Upper lobe of right lung (tissue), 1 donor: ENCODE data around the gene PLEKHM3. TPM values are rescaled to one million over a fixed set of nuclear protein-coding genes. Genes with fewer than 3 reads are reported as not detected.
A peak's percentile ranks its signal among the peaks of the same experiment; 100 is the strongest.
"Not testable (repeated sequence)": the region's sequence is repeated elsewhere in the genome, so short reads cannot be mapped to it uniquely, and the experiment has no call there.

ENCODE experiments used
- ATAC-seq: fragments of 200-7000 bp; cut with Tn5 transposase; one replicate; pipeline ENCODE4 v1.9.1; 2020; ENCODE audit warnings: mild to moderate bottlenecking, moderate library complexity
- DNase-seq: peaks from one replicate; pipeline ENCODE4 v3.0.0-alpha.2; 2020
- H3K27ac ChIP-seq: fragments of 200-600 bp; one replicate; pipeline ENCODE4 v1.8.0; 2022
- H3K27me3 ChIP-seq: fragments of 200-600 bp; one replicate; pipeline ENCODE4 v1.8.0; 2022; ENCODE audit warnings: mild to moderate bottlenecking
- H3K36me3 ChIP-seq: fragments of 200-600 bp; one replicate; pipeline ENCODE4 v1.8.0; 2022
- H3K4me1 ChIP-seq: fragments of 200-600 bp; one replicate; pipeline ENCODE4 v1.8.0; 2022
- H3K4me3 ChIP-seq: fragments of 200-600 bp; one replicate; pipeline ENCODE4 v1.8.0; 2022; ENCODE audit warnings: mild to moderate bottlenecking
- H3K9me3 ChIP-seq: fragments of 200-600 bp; one replicate; pipeline ENCODE4 v1.8.0; 2022
- CTCF ChIP-seq: fragments of 200-600 bp; IDR thresholded peaks from one replicate; pipeline ENCODE4 v1.8.0; 2022; ENCODE audit warnings: antibody characterized with exemption
- intact Hi-C: fragments of 100-400 bp; cut with DNase I; formaldehyde crosslinking; loops from one replicate; pipeline ENCODE4 v1.11.0; 2022
- total RNA-seq: library from RNA; stranded (reverse); fragmentation: NEBNext Ultra II Directional; extraction: Animal tissue kit (Norgen Biotek cat#: 25700); gene quantifications from one replicate; pipeline ENCODE4 v1.2.1, GENCODE V29; 2021
- donor health status: DM: no; HTN: yes; CAD: no; lungs with severe emphysema.

The PLEKHM3 gene
- total RNA-seq, 1 donor from 2014 or later: 24.5 TPM

- H3K36me3 ChIP-seq: no peaks in the 10 kb centered on the region
- no peak overlapping the region for H3K4me3 ChIP-seq
- H3K9me3 ChIP-seq: no peaks in the 10 kb centered on the region
- no peak overlapping the region for H3K27ac ChIP-seq
- ATAC-seq (no peak), DNase-seq (no peak)
- no peak for TF ChIP-seq CTCF
- peaks cover 22% of the 10 kb centered on the region for H3K4me1 ChIP-seq
- intact Hi-C loops: no loop called here
- no peaks in the 10 kb centered on the region for H3K27me3 ChIP-seq
These were observed 5.1 kb downstream of the PLEKHM3 start for GRCh38 chr2:208020253-208020652.

GRCh38 chr2:208018124-208018712 lies 7.1 kb downstream of the PLEKHM3 start:
- H3K4me1 ChIP-seq: peaks cover 10% of the 10 kb centered on the region

GRCh38 chr2:208017721-208018120 lies 7.6 kb downstream of the PLEKHM3 start:
- DNase-seq: no peak
- Histone ChIP-seq H3K4me1 (peaks cover 15% of the 10 kb centered on the region), H3K36me3 (no peaks in the 10 kb centered on the region), H3K4me3 (no peak overlapping the region), H3K27me3 (no peaks in the 10 kb centered on the region), H3K27ac (no peak overlapping the region), H3K9me3 (no peaks in the 10 kb centered on the region)
- no peak for TF ChIP-seq CTCF
- intact Hi-C loops: no loop called here
- ATAC-seq: peak; percentile 90

More at GRCh38 chr2:208018124-208018712, 7.1 kb downstream of the PLEKHM3 start:
- ATAC-seq, H3K9me3 ChIP-seq, H3K27me3 ChIP-seq, DNase-seq, H3K27ac ChIP-seq, H3K36me3 ChIP-seq, intact Hi-C loops, H3K4me3 ChIP-seq: not testable (repeated sequence)

- H3K4me1 ChIP-seq: peaks cover 21% of the 10 kb centered on the region
- ATAC-seq: peak; percentile 46
These were observed 9.9 kb downstream of the PLEKHM3 start for GRCh38 chr2:208015475-208015874.

GRCh38 chr2:208013285-208014178 lies 11.8 kb downstream of the PLEKHM3 start:
- Histone ChIP-seq H3K4me1 (peaks cover 26% of the 10 kb centered on the region), H3K36me3 (no peaks in the 10 kb centered on the region), H3K4me3 (no peak overlapping the region), H3K27me3 (no peaks in the 10 kb centered on the region), H3K27ac (no peak overlapping the region), H3K9me3 (no peaks in the 10 kb centered on the region)
- DNase-seq: no peak
- no peak for TF ChIP-seq CTCF
- ATAC-seq: no peak
- intact Hi-C loops: no loop called here

More at GRCh38 chr2:208015475-208015874, 9.9 kb downstream of the PLEKHM3 start:
- H3K27ac ChIP-seq: no peak overlapping the region
- H3K27me3 ChIP-seq: no peaks in the 10 kb centered on the region
- no peaks in the 10 kb centered on the region for H3K36me3 ChIP-seq
- intact Hi-C loops: no loop called here
- no peak for DNase-seq
- TF ChIP-seq CTCF: no peak
- no peak overlapping the region for H3K4me3 ChIP-seq
- H3K9me3 ChIP-seq: no peaks in the 10 kb centered on the region

GRCh38 chr2:208012449-208012848 lies 12.9 kb downstream of the PLEKHM3 start:
- Histone ChIP-seq H3K27ac (no peak overlapping the region), H3K27me3 (no peaks in the 10 kb centered on the region), H3K4me3 (no peak overlapping the region), H3K4me1 (peaks cover 26% of the 10 kb centered on the region), H3K36me3 (no peaks in the 10 kb centered on the region), H3K9me3 (no peaks in the 10 kb centered on the region)
- ATAC-seq (peak; percentile 47), DNase-seq (no peak)
- TF ChIP-seq CTCF: no peak
- intact Hi-C loops: no loop called here
